Gastrocnemius medialis (tissue), 4 donors: ENCODE data around the gene SNCA. TPM values are rescaled to one million over a fixed set of nuclear protein-coding genes. Genes with fewer than 3 reads are reported as not detected.

Source experiments
- ATAC-seq, 2 donors: fragments of 150-250 bp; one replicate each; pipeline ENCODE4 v1.9.1; 2016
- DNase-seq, 2 donors: peaks; one replicate each; pipeline ENCODE4 v3.0.0-alpha.2; 2019
- H3K27ac ChIP-seq, 4 donors: fragments of 200-600 bp; sonication (generic); 1 replicate in 1 of 4; 2 replicates in 3 of 4; pipeline ENCODE4 v1.5.1; 2016 to 2018; ENCODE audit warnings: mild to moderate bottlenecking in 2 of 4, moderate library complexity in 1 of 4
- H3K27me3 ChIP-seq, 3 donors: fragments of 200-600 bp; sonication (generic) in 2 of 3; 1 replicate in 1 of 3; 2 replicates in 2 of 3; pipeline versions ENCODE4 v1.5.1 to v1.6.0; 2016 to 2019; ENCODE audit warnings: mild to moderate bottlenecking in 1 of 3, moderate library complexity in 1 of 3
- H3K36me3 ChIP-seq, 2 donors: fragments of 200-600 bp; sonication (generic) in 1 of 2; one replicate each; pipeline ENCODE4 v1.5.1; 2017 to 2018
- H3K4me1 ChIP-seq, 2 donors: fragments of 200-600 bp; sonication (generic) in 1 of 2; one replicate each; pipeline ENCODE4 v1.5.1; 2016 to 2017; ENCODE audit warnings: mild to moderate bottlenecking in 2 of 2
- H3K4me3 ChIP-seq, 4 donors: fragments of 200-600 bp; sonication (generic) in 3 of 4; 1 replicate in 1 of 4; 2 replicates in 3 of 4; pipeline ENCODE4 v1.5.1; 2016 to 2019; ENCODE audit warnings: mild to moderate bottlenecking in 2 of 4
- H3K9me3 ChIP-seq, 3 donors: fragments of 200-600 bp; sonication (generic) in 2 of 3; 1 replicate in 1 of 3; 2 replicates in 2 of 3; pipeline ENCODE4 v1.5.1; 2016 to 2019
- POLR2A ChIP-seq, 2 donors: fragments of 450-650 bp; IDR thresholded peaks; one replicate each; pipeline ENCODE4 v1.6.1; 2017; ENCODE audit warnings: antibody characterized with exemption in 2 of 2, mild to moderate bottlenecking in 2 of 2, moderate library complexity in 2 of 2
- in situ Hi-C, 4 donors: fragments of 200-750 bp; cut with MboI; loops; one replicate each; pipeline versions ENCODE4 v1.15.0 to v1.8.0; 2017; ENCODE audit warnings: low sequenced_read_pairs in 4 of 4
- intact Hi-C: fragments of 100-400 bp; cut with DNase I; formaldehyde crosslinking; loops from one replicate; pipeline ENCODE4 v1.15.1; 2023; ENCODE audit warnings: low total_unique reads
- total RNA-seq, 4 donors: library from RNA; depleted of rRNA; stranded (reverse); fragments of >200 nt; gene quantifications; one replicate each; pipeline versions ENCODE4 v1.1.0 to v1.2.3, GENCODE V29; 2016
- TF ChIP-seq, protein P1 (sequence below), 5 experiments: fragments of 450-650 bp in 3 of 5; fragments of 200-600 bp in 2 of 5; sonication (generic) in 2 of 5; IDR thresholded peaks in 4 of 5; conservative IDR thresholded peaks in 1 of 5; 1 replicate in 4 of 5; 2 replicates in 1 of 5; pipeline ENCODE4 v1.5.1; 2016 to 2019; ENCODE audit warnings: antibody characterized with exemption in 5 of 5, mild to moderate bottlenecking in 3 of 5, moderate library complexity in 3 of 5

The SNCA gene
- total RNA-seq, 4 donors from 2014 or later = 0.73 to 1.7 (median 1.1) TPM; not detected in 1

DNA sequence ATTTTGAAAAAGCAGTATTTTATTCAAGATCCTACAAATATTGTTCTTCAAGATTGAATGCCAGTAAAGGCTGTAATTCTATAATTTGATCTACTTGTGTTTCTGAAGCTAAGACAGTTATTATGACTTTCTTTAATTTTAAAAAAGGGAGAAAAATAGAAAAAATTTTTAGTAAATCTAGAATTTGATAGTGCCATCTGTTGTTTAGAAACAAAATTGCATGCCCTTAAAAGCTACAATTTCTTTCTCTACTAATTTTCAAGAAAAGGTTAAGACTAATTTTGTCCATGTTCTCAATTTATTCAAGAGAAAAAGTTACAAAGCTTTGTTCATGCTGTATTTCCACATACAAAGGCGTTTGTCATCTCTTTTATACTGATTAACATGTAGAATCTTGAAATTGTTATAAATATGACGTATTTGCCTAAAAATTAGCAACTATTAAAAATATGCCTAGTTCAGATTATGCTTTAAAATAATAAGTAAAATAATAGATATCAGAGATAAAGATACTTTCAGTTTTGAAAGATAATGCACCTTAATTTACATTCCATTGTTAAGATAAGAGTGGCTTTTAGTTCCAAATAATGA, 32.1 kb upstream of the SNCA start:
- ATAC-seq (no peak), DNase-seq (no peak)
- Histone ChIP-seq H3K9me3 (no peaks in the 10 kb centered on the region), H3K4me3 (no peak overlapping the region), H3K4me1 (no peaks in the 10 kb centered on the region), H3K27me3 (no peaks in the 10 kb centered on the region), H3K36me3 (no peaks in the 10 kb centered on the region), H3K27ac (no peak overlapping the region)
- intact Hi-C loops (no loop called here), in situ Hi-C loops (no loop called here)
- TF ChIP-seq, protein P1, sequence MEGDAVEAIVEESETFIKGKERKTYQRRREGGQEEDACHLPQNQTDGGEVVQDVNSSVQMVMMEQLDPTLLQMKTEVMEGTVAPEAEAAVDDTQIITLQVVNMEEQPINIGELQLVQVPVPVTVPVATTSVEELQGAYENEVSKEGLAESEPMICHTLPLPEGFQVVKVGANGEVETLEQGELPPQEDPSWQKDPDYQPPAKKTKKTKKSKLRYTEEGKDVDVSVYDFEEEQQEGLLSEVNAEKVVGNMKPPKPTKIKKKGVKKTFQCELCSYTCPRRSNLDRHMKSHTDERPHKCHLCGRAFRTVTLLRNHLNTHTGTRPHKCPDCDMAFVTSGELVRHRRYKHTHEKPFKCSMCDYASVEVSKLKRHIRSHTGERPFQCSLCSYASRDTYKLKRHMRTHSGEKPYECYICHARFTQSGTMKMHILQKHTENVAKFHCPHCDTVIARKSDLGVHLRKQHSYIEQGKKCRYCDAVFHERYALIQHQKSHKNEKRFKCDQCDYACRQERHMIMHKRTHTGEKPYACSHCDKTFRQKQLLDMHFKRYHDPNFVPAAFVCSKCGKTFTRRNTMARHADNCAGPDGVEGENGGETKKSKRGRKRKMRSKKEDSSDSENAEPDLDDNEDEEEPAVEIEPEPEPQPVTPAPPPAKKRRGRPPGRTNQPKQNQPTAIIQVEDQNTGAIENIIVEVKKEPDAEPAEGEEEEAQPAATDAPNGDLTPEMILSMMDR (IDR thresholded peaks at IDR 0.05 in 4 of 5, conservative IDR thresholded peaks at IDR 0.05 in 1 of 5) = peak in 1 of 5 experiments; percentile 18
- TF ChIP-seq POLR2A (IDR thresholded peaks at IDR 0.05) = no peak

DNA sequence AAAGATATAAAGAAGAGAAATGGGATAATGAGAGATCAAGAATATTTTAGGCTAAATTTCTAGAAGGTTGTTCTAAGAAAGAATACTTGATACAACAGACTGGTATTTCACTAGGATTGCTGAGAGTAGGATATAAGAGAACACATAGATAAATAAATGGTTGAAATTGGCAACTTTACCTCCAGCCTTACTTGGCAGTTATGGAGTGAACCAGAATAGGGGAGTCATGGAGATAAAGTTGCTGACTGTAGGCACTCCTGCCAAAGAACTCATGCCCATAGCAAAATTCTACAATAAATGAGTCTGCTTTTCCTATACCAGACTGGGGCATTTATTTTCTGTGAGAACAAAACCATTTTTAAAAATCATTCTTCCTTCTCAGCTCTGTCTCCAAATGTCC, 31.3 kb upstream of the SNCA start:
- Histone ChIP-seq H3K27me3 (no peaks in the 10 kb centered on the region), H3K36me3 (no peaks in the 10 kb centered on the region), H3K4me1 (no peaks in the 10 kb centered on the region), H3K9me3 (no peaks in the 10 kb centered on the region), H3K4me3 (no peak overlapping the region), H3K27ac (no peak overlapping the region)
- ATAC-seq = no peak
- in situ Hi-C loops = no loop called here
- no peak for DNase-seq
- no peak for TF ChIP-seq POLR2A (IDR thresholded peaks at IDR 0.05)
- intact Hi-C loops = no loop called here

DNA sequence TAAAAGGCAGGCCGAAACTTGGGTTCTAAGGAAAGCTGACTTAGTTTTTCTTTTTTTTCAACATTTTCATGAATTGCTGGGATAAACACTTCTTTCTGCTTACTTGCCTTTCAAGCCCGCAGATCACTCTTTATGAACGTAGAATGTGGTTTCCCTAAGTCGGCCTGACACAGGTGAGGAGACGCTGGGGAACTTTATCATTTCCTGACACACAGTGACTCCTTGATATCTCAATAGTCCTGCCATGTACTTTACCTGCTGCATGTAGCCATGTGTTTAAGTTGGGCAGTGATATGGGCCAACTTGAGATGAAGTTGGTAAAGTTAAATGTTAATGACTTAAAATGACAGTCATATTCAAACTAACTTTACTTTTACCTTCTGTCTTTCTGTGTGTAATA, 26.6 kb upstream of the SNCA start:
- Histone ChIP-seq H3K4me3 (no peak overlapping the region), H3K27me3 (no peaks in the 10 kb centered on the region), H3K4me1 (no peaks in the 10 kb centered on the region), H3K9me3 (no peaks in the 10 kb centered on the region), H3K36me3 (no peaks in the 10 kb centered on the region), H3K27ac (no peak overlapping the region)
- in situ Hi-C loops = no loop called here
- intact Hi-C loops = no loop called here
- DNase-seq (no peak), ATAC-seq (no peak)
- TF ChIP-seq, protein P1 (IDR thresholded peaks at IDR 0.05 in 4 of 5, conservative IDR thresholded peaks at IDR 0.05 in 1 of 5) = no peak
- no peak for TF ChIP-seq POLR2A (IDR thresholded peaks at IDR 0.05)

DNA sequence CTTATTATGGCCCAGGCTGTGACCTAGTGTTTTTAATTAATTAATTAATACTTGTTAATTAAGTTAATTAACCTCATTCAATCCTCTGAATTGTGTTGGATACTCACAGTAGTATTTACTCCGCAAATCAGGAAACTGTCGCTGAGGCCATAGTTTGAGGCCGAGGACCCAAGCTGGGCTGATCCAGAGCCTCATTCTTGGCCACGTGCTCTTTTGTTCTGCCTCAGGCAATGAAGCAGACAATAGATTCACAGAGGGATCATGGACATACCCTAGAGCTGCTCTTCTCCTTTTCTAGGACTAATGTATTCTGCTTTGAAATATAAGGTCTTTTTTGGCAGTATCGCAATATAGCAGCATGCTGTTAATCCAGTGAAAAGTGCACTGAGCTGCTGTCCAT, 24.0 kb upstream of the SNCA start:
- Histone ChIP-seq H3K4me1 (no peaks in the 10 kb centered on the region), H3K9me3 (no peaks in the 10 kb centered on the region), H3K27me3 (no peaks in the 10 kb centered on the region), H3K36me3 (no peaks in the 10 kb centered on the region), H3K4me3 (no peak overlapping the region), H3K27ac (no peak overlapping the region)
- TF ChIP-seq, protein P1 (IDR thresholded peaks at IDR 0.05 in 4 of 5, conservative IDR thresholded peaks at IDR 0.05 in 1 of 5) = no peak
- no peak for TF ChIP-seq POLR2A (IDR thresholded peaks at IDR 0.05)
- intact Hi-C loops (no loop called here), in situ Hi-C loops (no loop called here)
- DNase-seq = no peak
- ATAC-seq = no peak

DNA sequence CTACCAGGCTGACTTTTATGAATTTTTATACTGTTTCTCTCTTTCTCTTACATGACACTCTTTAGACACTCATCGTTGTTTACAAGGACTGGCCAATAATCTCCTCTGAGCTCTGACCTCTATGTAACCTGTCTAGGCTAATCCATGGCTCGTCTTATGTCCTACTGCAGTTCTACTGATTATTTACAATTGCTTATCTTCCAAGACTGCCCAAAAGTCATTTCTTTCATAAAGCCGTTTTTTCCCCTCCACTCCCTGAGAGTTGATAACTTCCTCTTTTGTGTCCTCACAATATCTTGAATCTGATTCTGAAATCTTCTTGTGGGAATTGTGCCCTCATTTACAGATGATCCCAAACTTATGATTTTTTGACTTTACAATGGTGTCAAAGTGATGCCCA, 18.3 kb upstream of the SNCA start:
- no peak for DNase-seq
- intact Hi-C loops (no loop called here), in situ Hi-C loops (no loop called here)
- H3K27ac ChIP-seq = no peak overlapping the region
- no peaks in the 10 kb centered on the region for H3K4me1 ChIP-seq
- H3K27me3 ChIP-seq = no peaks in the 10 kb centered on the region
- H3K36me3 ChIP-seq = no peaks in the 10 kb centered on the region
- TF ChIP-seq, protein P1 (IDR thresholded peaks at IDR 0.05 in 4 of 5, conservative IDR thresholded peaks at IDR 0.05 in 1 of 5) = no peak
- TF ChIP-seq POLR2A (IDR thresholded peaks at IDR 0.05) = no peak
- H3K9me3 ChIP-seq = no peaks in the 10 kb centered on the region
- ATAC-seq = no peak
- H3K4me3 ChIP-seq = no peak overlapping the region
